Measurements from ENCODE around the gene FBP2. TPM values are rescaled to one million over a fixed set of nuclear protein-coding genes. Genes with fewer than 3 reads are reported as not detected.

Gene FBP2
- total and polyA plus RNA-seq, 8 donors: 0.46 to 0.95 (median 0.60) TPM; not detected in 1

- ATAC-seq: peak; percentile 75 to 83 (median 80)
- intact Hi-C loops (cut with DNase I): no loop called here
- FAIRE-seq: no peak
- peak in 3 of 6 donors; percentile 44 to 68 (median 59) for DNase-seq
- no peak overlapping the region for H3K4me3 ChIP-seq
- H3K27ac ChIP-seq: peak overlapping the region in 2 of 4 donors; percentile 26 to 38
- no peaks in the 10 kb centered on the region for H3K36me3 ChIP-seq
- WGBS, 2 donors: 33% methylated on average over 5 of the region's 5 CpGs
- TF ChIP-seq, protein P1, sequence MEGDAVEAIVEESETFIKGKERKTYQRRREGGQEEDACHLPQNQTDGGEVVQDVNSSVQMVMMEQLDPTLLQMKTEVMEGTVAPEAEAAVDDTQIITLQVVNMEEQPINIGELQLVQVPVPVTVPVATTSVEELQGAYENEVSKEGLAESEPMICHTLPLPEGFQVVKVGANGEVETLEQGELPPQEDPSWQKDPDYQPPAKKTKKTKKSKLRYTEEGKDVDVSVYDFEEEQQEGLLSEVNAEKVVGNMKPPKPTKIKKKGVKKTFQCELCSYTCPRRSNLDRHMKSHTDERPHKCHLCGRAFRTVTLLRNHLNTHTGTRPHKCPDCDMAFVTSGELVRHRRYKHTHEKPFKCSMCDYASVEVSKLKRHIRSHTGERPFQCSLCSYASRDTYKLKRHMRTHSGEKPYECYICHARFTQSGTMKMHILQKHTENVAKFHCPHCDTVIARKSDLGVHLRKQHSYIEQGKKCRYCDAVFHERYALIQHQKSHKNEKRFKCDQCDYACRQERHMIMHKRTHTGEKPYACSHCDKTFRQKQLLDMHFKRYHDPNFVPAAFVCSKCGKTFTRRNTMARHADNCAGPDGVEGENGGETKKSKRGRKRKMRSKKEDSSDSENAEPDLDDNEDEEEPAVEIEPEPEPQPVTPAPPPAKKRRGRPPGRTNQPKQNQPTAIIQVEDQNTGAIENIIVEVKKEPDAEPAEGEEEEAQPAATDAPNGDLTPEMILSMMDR (IDR thresholded peaks at IDR 0.05): no peak
- H3K27me3 ChIP-seq: no peaks in the 10 kb centered on the region
- H3K9me3 ChIP-seq: no peaks in the 10 kb centered on the region
- H3K4me1 ChIP-seq: peaks cover 26 to 29% (median 28%) of the 10 kb centered on the region in 3 donors
Observed at GRCh38 chr9:94630833-94631232, 37.2 kb upstream of the FBP2 start.

DNA sequence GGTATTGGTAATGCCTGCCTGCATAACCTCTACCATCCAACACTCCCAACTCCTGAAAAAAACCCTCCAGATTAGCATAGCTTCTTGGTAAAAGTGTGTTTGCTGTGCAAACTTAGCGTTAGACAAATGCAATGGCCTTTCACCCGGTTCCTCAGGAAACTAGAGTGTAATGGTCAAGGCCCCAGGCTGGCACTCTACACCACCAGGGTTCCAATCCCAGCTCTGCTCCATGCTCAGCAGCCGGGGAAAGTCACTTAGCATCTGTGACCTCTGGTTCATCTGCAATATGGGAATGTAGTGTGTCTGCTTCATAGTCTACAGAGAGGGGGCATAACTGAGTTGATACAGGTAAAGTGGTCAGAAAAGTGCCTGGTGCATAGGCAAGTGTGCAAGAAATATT is 36.7 kb upstream of the FBP2 start:
- H3K9me3 ChIP-seq: no peaks in the 10 kb centered on the region
- peaks cover 26 to 29% (median 28%) of the 10 kb centered on the region in 3 donors for H3K4me1 ChIP-seq
- intact Hi-C loops (cut with DNase I): no loop called here
- no peaks in the 10 kb centered on the region for H3K36me3 ChIP-seq
- no peak for FAIRE-seq
- TF ChIP-seq, protein P1 (IDR thresholded peaks at IDR 0.05): no peak
- WGBS, 2 donors: 34 to 42% methylated on average over 3 of the region's 3 CpGs
- peak overlapping the region in 2 of 4 donors; percentile 12 to 33 for H3K27ac ChIP-seq
- no peak overlapping the region for H3K4me3 ChIP-seq
- ATAC-seq: peak; percentile 33 to 56 (median 48)
- DNase-seq: no peak
- no peaks in the 10 kb centered on the region for H3K27me3 ChIP-seq

DNA sequence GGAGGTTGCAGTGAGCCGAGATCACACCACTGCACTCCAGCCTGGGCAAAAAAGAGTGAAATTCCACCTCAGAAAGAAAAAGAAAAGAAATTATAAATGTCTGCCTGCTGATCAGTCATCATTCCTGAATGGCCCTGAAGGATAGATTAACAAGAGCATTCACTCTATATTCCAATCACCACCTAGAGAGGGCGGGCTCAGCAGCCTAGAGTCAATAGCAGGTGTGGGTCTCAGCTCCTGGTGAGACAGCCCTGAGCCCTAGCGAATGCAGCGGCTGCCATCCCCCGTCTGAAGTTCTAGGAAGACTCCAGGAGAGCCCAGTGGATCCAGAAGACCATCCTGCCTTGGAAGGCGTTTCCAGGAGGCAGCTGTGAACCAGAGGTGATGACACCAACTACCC is 33.7 kb upstream of the FBP2 start:
- Histone ChIP-seq H3K27me3 (no peaks in the 10 kb centered on the region), H3K4me1 (peaks cover 22 to 27% (median 26%) of the 10 kb centered on the region in 3 donors), H3K36me3 (no peaks in the 10 kb centered on the region), H3K9me3 (no peaks in the 10 kb centered on the region), H3K4me3 (no peak overlapping the region), H3K27ac (no peak overlapping the region)
- no peak for ATAC-seq
- DNase-seq: peak in 1 of 6 donors; percentile 29
- no peak for FAIRE-seq
- 93 to 95% methylated on average over 6 of the region's 6 CpGs for WGBS, 2 donors
- intact Hi-C loops (cut with DNase I): no loop called here
- TF ChIP-seq, protein P1 (IDR thresholded peaks at IDR 0.05): no peak

- H3K9me3 ChIP-seq: no peaks in the 10 kb centered on the region
- TF ChIP-seq, protein P1 (IDR thresholded peaks at IDR 0.05): no peak
- 83 to 90% methylated on average over 12 of the region's 12 CpGs for WGBS, 2 donors
- no peak overlapping the region for H3K4me3 ChIP-seq
- no peak overlapping the region for H3K27ac ChIP-seq
- intact Hi-C loops (cut with DNase I): no loop called here
- DNase-seq: peak in 1 of 6 donors; percentile 36
- no peaks in the 10 kb centered on the region for H3K36me3 ChIP-seq
- no peak for FAIRE-seq
- ATAC-seq: no peak
- peaks cover 11 to 13% (median 12%) of the 10 kb centered on the region in 3 donors for H3K4me1 ChIP-seq
- no peaks in the 10 kb centered on the region for H3K27me3 ChIP-seq
Observed at GRCh38 chr9:94625835-94626234, 32.2 kb upstream of the FBP2 start.

- TF ChIP-seq, protein P1 (IDR thresholded peaks at IDR 0.05): no peak
- intact Hi-C loops (cut with DNase I): no loop called here
- DNase-seq (no peak), ATAC-seq (no peak), FAIRE-seq (no peak)
- Histone ChIP-seq H3K9me3 (no peaks in the 10 kb centered on the region), H3K4me1 (peaks cover 0 to 1% (median under 1%) of the 10 kb centered on the region in 3 donors), H3K27ac (no peak overlapping the region), H3K27me3 (no peaks in the 10 kb centered on the region), H3K4me3 (no peak overlapping the region), H3K36me3 (no peaks in the 10 kb centered on the region)
- 81 to 85% methylated on average over 4 of the region's 4 CpGs for WGBS, 2 donors
Observed at GRCh38 chr9:94624629-94625028, 31.0 kb upstream of the FBP2 start.
